ENCODE results near the gene TMEM62. TPM values are rescaled to one million over a fixed set of nuclear protein-coding genes. Genes with fewer than 3 reads are reported as not detected.
"Not testable (repeated sequence)": the region's sequence is repeated elsewhere in the genome, so short reads cannot be mapped to it uniquely, and the experiment has no call there.

The TMEM62 gene
- total and polyA plus RNA-seq, 2 donors from 2014 or later: 14.7 to 31.2 TPM

- FAIRE-seq (no peak), DNase-seq (peak in 3 of 5 donors; percentile 18 to 58 (median 42))
- TF ChIP-seq, protein P1, sequence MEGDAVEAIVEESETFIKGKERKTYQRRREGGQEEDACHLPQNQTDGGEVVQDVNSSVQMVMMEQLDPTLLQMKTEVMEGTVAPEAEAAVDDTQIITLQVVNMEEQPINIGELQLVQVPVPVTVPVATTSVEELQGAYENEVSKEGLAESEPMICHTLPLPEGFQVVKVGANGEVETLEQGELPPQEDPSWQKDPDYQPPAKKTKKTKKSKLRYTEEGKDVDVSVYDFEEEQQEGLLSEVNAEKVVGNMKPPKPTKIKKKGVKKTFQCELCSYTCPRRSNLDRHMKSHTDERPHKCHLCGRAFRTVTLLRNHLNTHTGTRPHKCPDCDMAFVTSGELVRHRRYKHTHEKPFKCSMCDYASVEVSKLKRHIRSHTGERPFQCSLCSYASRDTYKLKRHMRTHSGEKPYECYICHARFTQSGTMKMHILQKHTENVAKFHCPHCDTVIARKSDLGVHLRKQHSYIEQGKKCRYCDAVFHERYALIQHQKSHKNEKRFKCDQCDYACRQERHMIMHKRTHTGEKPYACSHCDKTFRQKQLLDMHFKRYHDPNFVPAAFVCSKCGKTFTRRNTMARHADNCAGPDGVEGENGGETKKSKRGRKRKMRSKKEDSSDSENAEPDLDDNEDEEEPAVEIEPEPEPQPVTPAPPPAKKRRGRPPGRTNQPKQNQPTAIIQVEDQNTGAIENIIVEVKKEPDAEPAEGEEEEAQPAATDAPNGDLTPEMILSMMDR (IDR thresholded peaks at IDR 0.05; ENCODE audit: borderline replicate concordance, extremely low read depth, insufficient read depth): no peak
- no peaks in the 10 kb centered on the region for H3K9me3 ChIP-seq (ENCODE audit: control insufficient read depth in 2 of 3, insufficient read depth in 1 of 3, low read length in 3 of 3)
- no peak overlapping the region for H3K27ac ChIP-seq (ENCODE audit: low read depth in 2 of 2, low read length in 2 of 2)
- H3K4me3 ChIP-seq (ENCODE audit: low read length in 3 of 3): no peak overlapping the region
- H3K36me3 ChIP-seq (ENCODE audit: control insufficient read depth in 2 of 3, insufficient read depth in 3 of 3, low read length in 3 of 3): no peaks in the 10 kb centered on the region
- no peaks in the 10 kb centered on the region for H3K4me1 ChIP-seq (ENCODE audit: control insufficient read depth in 2 of 3, insufficient read depth in 2 of 3, low read depth in 1 of 3, low read length in 3 of 3)
- H3K27me3 ChIP-seq (ENCODE audit: control insufficient read depth, insufficient read depth, low read length): no peaks in the 10 kb centered on the region
- H3K9ac ChIP-seq (ENCODE audit: low read length in 3 of 3): no peak overlapping the region
- intact Hi-C loops (cut with DNase I): no loop called here
Observed at GRCh38 chr15:43125100-43125661, 8.2 kb upstream of the TMEM62 start.

- DNase-seq: no peak
- no peaks in the 10 kb centered on the region for H3K27me3 ChIP-seq (ENCODE audit: control insufficient read depth, insufficient read depth, low read length)
- no peak overlapping the region for H3K27ac ChIP-seq (ENCODE audit: low read depth in 2 of 2, low read length in 2 of 2)
- no peaks in the 10 kb centered on the region for H3K4me1 ChIP-seq (ENCODE audit: control insufficient read depth in 2 of 3, insufficient read depth in 2 of 3, low read depth in 1 of 3, low read length in 3 of 3)
- H3K4me3 ChIP-seq (ENCODE audit: low read length in 3 of 3): no peak overlapping the region
- intact Hi-C loops (cut with DNase I): no loop called here
- H3K9ac ChIP-seq (ENCODE audit: low read length in 3 of 3): no peak overlapping the region
- no peak for FAIRE-seq
- no peaks in the 10 kb centered on the region for H3K36me3 ChIP-seq (ENCODE audit: control insufficient read depth in 2 of 3, insufficient read depth in 3 of 3, low read length in 3 of 3)
- TF ChIP-seq, protein P1 (IDR thresholded peaks at IDR 0.05; ENCODE audit: borderline replicate concordance, extremely low read depth, insufficient read depth): no peak
- H3K9me3 ChIP-seq (ENCODE audit: control insufficient read depth in 2 of 3, insufficient read depth in 1 of 3, low read length in 3 of 3): no peaks in the 10 kb centered on the region
Observed at GRCh38 chr15:43126356-43126755, 7.0 kb upstream of the TMEM62 start.

DNA sequence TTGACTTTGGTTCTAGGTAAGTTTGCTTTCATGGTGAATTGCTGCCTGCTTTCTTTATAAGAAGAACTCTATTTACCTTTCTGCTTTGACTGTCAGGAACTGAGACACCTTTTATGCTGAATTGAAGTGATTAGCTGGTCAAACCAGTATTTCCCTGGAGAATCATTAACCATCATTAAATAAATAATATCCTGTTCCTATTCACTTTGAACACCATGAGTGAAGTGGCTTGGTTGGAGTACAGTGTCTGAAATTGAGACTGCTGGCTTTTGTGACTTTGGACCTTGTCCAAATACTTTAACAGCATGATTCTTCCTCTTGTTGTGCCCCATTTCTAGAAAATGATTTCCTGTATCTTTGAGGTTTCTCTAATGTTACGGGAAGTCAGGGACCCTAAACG lies 5.6 kb upstream of the TMEM62 start:
- FAIRE-seq: no peak
- Histone ChIP-seq H3K27me3 (ENCODE audit: control insufficient read depth, insufficient read depth, low read length) (no peaks in the 10 kb centered on the region), H3K9ac (ENCODE audit: low read length in 3 of 3) (no peak overlapping the region), H3K4me3 (ENCODE audit: low read length in 3 of 3) (no peak overlapping the region), H3K9me3 (ENCODE audit: control insufficient read depth in 2 of 3, insufficient read depth in 1 of 3, low read length in 3 of 3) (no peaks in the 10 kb centered on the region), H3K27ac (ENCODE audit: low read depth in 2 of 2, low read length in 2 of 2) (no peak overlapping the region), H3K4me1 (ENCODE audit: control insufficient read depth in 2 of 3, insufficient read depth in 2 of 3, low read depth in 1 of 3, low read length in 3 of 3) (no peaks in the 10 kb centered on the region), H3K36me3 (ENCODE audit: control insufficient read depth in 2 of 3, insufficient read depth in 3 of 3, low read length in 3 of 3) (no peaks in the 10 kb centered on the region)
- intact Hi-C loops (cut with DNase I): no loop called here
- TF ChIP-seq, protein P1 (IDR thresholded peaks at IDR 0.05; ENCODE audit: borderline replicate concordance, extremely low read depth, insufficient read depth): no peak
- peak in 2 of 5 donors; percentile 50 to 58 for DNase-seq

DNA sequence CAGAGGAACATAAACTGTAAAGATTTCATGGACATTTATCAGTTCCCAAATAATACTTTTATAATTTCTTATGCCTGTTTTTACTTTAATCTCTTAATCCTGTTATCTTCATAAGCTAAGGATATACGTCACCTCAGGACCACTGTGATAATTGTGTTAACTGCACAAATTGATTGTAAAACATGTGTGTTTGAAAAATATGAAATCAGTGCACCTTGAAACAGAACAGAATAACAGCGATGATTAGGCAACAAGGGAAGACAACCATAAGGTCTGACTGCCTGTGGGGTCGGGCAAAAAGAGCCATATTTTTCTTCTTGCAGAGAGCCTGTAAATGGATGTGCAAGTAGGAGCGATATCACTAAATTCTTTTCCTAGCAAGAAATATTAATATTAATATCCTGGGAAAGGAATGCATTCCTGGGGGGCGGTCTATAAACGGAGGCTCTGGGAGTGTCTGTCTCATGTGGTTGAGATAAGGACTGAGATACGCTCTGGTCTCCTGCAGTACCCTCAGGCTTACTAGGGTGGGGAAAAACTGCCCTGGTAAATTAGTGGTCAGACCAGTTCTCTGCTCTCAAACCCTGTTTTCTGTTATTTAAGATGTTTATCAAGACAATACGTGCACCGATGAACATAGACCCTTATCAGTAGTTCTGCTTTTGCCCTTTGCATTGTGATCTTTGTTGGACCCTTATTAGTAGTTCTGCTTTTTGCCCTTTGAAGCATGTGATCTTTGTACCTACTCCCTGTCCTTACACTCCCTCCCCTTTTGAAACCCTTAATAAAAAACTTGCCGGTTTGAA lies 5.0 kb upstream of the TMEM62 start:
- H3K4me1 ChIP-seq (ENCODE audit: control insufficient read depth in 2 of 3, insufficient read depth in 2 of 3, low read depth in 1 of 3, low read length in 3 of 3); H3K4me3 ChIP-seq (ENCODE audit: low read length in 3 of 3); intact Hi-C loops (cut with DNase I); H3K36me3 ChIP-seq (ENCODE audit: control insufficient read depth in 2 of 3, insufficient read depth in 3 of 3, low read length in 3 of 3); H3K27ac ChIP-seq (ENCODE audit: low read depth in 2 of 2, low read length in 2 of 2); DNase-seq; H3K27me3 ChIP-seq (ENCODE audit: control insufficient read depth, insufficient read depth, low read length); H3K9me3 ChIP-seq (ENCODE audit: control insufficient read depth in 2 of 3, insufficient read depth in 1 of 3, low read length in 3 of 3); FAIRE-seq; H3K9ac ChIP-seq (ENCODE audit: low read length in 3 of 3): not testable (repeated sequence)

Data from kidney (tissue), 14 donors.